H1 (cell line): ENCODE results near the gene OR6C4. TPM values are rescaled to one million over a fixed set of nuclear protein-coding genes. Genes with fewer than 3 reads are reported as not detected.

Experiments used
- GABPA ChIP-seq: IDR thresholded peaks from 2 replicates; pipeline ENCODE4 v1.6.1; 2011; ENCODE audit warnings: mild to moderate bottlenecking, low read length, moderate library complexity, borderline replicate concordance; ENCODE audit not compliant: insufficient read depth
- NANOG ChIP-seq: IDR thresholded peaks from 2 replicates; pipeline ENCODE4 v1.6.1; 2011; ENCODE audit warnings: low read length, low read depth, mild to moderate bottlenecking, inconsistent platforms; ENCODE audit not compliant: insufficient read depth, poor library complexity, severe bottlenecking
- ZNF274 ChIP-seq: IDR thresholded peaks from 2 replicates; pipeline ENCODE4 v1.7.0; 2012; ENCODE audit warnings: low read length, borderline replicate concordance; ENCODE audit errors: extremely low read depth
- polyA plus RNA-seq, 7 experiments: library from polyadenylated mRNA; depleted of rRNA in 3 of 7; stranded (reverse) in 5 of 7; unstranded in 2 of 7; fragments of >200 nt in 5 of 7; fragments of 200-250 nt in 2 of 7; gene quantifications; 1 replicate in 5 of 7; 2 replicates in 1 of 7; 4 replicates in 1 of 7; pipeline versions ENCODE4 v1.2.1 to v1.2.3, GENCODE V29; 2011 to 2013; ENCODE audit warnings: missing spikeins in 2 of 7, mixed read lengths in 2 of 7
- total RNA-seq: library from RNA; stranded (reverse); fragmentation: NEBNext Ultra II Directional; extraction: Animal tissue kit (Norgen Biotek cat#: 25700); gene quantifications from 2 replicates; pipeline ENCODE4 v1.2.1, GENCODE V29; 2021
- TF ChIP-seq, protein P1 (sequence below): fragments of 300-600 bp; sonication (generic); IDR thresholded peaks from 2 replicates; pipeline ENCODE4 v1.7.1; 2012; ENCODE audit warnings: low read length, moderate library complexity, mild to moderate bottlenecking, inconsistent platforms; ENCODE audit not compliant: insufficient replicate concordance
- TF ChIP-seq, protein P2 (sequence below): IDR thresholded peaks from 2 replicates; pipeline ENCODE4 v1.6.1; 2012; ENCODE audit warnings: low read length, inconsistent platforms

OR6C4 gene
- total and polyA plus RNA-seq, 2 of the 8 experiments (the other 6 are each of a cell fraction or from before 2014, with no cell fraction given), result not detected

DNA sequence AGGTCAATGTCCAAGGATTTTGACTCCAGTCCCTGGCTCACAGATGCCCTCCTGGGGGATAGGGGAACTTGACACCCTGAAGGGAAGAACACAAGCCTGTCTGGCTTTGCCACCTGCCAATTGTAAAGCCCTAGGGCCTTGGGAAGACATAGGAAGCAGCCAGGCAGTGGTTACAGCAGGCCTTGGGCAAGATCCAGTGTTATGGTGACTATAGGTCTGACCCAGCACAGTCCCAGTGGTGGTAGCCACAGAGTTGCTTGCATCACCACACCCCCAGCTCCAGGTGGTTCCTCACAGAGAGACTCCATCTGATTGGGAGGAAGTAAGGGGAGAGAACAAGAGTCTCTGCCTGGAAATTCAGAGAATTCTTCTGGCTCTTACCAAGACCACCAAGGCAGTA, 33.0 kb upstream of the OR6C4 start (continued):
- TF ChIP-seq, protein P1, sequence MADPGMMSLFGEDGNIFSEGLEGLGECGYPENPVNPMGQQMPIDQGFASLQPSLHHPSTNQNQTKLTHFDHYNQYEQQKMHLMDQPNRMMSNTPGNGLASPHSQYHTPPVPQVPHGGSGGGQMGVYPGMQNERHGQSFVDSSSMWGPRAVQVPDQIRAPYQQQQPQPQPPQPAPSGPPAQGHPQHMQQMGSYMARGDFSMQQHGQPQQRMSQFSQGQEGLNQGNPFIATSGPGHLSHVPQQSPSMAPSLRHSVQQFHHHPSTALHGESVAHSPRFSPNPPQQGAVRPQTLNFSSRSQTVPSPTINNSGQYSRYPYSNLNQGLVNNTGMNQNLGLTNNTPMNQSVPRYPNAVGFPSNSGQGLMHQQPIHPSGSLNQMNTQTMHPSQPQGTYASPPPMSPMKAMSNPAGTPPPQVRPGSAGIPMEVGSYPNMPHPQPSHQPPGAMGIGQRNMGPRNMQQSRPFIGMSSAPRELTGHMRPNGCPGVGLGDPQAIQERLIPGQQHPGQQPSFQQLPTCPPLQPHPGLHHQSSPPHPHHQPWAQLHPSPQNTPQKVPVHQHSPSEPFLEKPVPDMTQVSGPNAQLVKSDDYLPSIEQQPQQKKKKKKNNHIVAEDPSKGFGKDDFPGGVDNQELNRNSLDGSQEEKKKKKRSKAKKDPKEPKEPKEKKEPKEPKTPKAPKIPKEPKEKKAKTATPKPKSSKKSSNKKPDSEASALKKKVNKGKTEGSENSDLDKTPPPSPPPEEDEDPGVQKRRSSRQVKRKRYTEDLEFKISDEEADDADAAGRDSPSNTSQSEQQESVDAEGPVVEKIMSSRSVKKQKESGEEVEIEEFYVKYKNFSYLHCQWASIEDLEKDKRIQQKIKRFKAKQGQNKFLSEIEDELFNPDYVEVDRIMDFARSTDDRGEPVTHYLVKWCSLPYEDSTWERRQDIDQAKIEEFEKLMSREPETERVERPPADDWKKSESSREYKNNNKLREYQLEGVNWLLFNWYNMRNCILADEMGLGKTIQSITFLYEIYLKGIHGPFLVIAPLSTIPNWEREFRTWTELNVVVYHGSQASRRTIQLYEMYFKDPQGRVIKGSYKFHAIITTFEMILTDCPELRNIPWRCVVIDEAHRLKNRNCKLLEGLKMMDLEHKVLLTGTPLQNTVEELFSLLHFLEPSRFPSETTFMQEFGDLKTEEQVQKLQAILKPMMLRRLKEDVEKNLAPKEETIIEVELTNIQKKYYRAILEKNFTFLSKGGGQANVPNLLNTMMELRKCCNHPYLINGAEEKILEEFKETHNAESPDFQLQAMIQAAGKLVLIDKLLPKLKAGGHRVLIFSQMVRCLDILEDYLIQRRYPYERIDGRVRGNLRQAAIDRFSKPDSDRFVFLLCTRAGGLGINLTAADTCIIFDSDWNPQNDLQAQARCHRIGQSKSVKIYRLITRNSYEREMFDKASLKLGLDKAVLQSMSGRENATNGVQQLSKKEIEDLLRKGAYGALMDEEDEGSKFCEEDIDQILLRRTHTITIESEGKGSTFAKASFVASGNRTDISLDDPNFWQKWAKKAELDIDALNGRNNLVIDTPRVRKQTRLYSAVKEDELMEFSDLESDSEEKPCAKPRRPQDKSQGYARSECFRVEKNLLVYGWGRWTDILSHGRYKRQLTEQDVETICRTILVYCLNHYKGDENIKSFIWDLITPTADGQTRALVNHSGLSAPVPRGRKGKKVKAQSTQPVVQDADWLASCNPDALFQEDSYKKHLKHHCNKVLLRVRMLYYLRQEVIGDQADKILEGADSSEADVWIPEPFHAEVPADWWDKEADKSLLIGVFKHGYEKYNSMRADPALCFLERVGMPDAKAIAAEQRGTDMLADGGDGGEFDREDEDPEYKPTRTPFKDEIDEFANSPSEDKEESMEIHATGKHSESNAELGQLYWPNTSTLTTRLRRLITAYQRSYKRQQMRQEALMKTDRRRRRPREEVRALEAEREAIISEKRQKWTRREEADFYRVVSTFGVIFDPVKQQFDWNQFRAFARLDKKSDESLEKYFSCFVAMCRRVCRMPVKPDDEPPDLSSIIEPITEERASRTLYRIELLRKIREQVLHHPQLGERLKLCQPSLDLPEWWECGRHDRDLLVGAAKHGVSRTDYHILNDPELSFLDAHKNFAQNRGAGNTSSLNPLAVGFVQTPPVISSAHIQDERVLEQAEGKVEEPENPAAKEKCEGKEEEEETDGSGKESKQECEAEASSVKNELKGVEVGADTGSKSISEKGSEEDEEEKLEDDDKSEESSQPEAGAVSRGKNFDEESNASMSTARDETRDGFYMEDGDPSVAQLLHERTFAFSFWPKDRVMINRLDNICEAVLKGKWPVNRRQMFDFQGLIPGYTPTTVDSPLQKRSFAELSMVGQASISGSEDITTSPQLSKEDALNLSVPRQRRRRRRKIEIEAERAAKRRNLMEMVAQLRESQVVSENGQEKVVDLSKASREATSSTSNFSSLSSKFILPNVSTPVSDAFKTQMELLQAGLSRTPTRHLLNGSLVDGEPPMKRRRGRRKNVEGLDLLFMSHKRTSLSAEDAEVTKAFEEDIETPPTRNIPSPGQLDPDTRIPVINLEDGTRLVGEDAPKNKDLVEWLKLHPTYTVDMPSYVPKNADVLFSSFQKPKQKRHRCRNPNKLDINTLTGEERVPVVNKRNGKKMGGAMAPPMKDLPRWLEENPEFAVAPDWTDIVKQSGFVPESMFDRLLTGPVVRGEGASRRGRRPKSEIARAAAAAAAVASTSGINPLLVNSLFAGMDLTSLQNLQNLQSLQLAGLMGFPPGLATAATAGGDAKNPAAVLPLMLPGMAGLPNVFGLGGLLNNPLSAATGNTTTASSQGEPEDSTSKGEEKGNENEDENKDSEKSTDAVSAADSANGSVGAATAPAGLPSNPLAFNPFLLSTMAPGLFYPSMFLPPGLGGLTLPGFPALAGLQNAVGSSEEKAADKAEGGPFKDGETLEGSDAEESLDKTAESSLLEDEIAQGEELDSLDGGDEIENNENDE, result no peak
- no peak for TF ChIP-seq NANOG
- TF ChIP-seq GABPA, result no peak
- TF ChIP-seq ZNF274, result no peak
- TF ChIP-seq, protein P2, sequence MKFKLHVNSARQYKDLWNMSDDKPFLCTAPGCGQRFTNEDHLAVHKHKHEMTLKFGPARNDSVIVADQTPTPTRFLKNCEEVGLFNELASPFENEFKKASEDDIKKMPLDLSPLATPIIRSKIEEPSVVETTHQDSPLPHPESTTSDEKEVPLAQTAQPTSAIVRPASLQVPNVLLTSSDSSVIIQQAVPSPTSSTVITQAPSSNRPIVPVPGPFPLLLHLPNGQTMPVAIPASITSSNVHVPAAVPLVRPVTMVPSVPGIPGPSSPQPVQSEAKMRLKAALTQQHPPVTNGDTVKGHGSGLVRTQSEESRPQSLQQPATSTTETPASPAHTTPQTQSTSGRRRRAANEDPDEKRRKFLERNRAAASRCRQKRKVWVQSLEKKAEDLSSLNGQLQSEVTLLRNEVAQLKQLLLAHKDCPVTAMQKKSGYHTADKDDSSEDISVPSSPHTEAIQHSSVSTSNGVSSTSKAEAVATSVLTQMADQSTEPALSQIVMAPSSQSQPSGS, result no peak
- TF ChIP-seq, all 59 proteins: peak for 0
